HG03575 (cell line): Measurements from ENCODE around the gene PPP1R9B.

ENCODE experiments used
- ATAC-seq: cut with Tn5 transposase; IDR thresholded peaks from one replicate; pipeline ENCODE4 v1.9.1; 2021; ENCODE audit not compliant: unreplicated experiment, insufficient number of reproducible peaks, low FRiP score; ENCODE audit errors: extremely low read depth

Gene PPP1R9B

DNA sequence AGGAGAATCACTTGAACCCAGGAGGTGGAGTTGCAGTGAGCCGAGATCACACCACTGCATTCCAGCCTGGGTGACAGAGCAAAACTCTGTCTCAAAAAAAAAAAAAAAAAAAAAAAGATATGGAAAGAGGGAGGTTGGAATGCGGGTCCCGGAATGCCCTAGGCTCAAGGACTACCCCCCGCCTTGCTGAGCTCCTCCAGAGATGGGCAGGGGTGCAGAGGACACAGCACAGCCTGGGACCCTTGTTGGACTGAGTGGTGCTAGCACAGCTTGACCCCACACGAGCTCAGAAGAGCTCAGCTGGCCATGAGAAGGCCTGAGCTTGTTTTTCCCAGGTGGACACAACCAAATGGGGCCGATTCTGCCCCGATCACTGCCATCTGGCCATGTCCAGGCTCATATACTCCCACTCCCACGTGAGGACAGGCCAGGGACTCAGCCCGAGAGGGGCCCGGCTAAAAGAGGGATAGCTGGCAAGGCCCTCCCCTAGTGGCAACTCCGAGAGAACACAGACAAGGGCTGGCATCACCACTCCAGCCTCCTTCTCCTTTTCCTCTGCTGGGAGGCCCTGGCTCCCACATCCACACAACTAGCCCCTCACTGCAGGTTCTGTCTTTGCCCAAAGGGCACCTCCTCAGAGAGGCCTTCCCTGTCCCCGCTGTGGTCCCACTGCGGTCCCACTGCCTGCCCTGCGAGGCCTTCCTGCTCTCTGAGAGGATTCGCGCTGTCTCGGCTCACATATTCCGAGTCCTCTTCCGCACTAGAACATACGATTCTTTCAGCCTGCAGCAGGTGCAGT is 26.3 kb upstream of the PPP1R9B start:
- ATAC-seq = no peak

DNA sequence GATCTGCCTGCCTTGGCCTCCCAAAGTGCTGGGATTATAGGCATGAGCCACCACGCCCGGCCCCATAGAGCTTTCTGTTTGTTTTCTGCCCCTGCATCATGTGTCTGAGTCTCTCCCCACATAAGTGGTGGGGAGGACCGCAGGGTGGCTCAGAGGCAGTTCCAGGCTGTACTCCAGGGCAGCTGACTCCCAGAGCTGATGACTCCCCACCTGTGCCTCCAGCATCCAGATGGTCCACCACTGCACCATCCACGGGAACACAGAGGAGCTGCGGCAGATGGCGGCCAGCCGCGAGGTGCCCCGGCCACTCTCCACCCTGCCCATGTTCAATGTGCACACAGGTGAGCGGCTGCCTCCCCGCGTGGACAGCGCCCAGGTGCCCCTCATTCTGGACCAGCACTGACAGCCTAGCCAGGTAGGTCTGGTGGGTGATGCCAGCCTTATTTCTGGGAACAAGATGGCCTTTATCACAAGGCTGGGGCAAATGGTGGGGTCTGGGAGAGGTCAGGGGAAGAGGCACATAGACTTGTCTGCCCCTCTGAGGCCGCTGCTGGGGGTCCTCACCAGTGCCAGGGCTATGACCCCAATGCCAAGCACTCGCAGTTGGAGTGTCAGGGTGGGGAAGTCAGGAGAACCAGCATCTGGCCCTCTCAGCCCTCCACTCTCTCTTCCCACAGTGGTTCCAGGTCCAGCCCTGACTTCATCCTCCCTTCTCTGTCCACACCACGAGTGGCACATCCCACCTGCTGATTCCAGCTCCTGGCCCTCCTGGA is 24.7 kb upstream of the PPP1R9B start:
- ATAC-seq = no peak

DNA sequence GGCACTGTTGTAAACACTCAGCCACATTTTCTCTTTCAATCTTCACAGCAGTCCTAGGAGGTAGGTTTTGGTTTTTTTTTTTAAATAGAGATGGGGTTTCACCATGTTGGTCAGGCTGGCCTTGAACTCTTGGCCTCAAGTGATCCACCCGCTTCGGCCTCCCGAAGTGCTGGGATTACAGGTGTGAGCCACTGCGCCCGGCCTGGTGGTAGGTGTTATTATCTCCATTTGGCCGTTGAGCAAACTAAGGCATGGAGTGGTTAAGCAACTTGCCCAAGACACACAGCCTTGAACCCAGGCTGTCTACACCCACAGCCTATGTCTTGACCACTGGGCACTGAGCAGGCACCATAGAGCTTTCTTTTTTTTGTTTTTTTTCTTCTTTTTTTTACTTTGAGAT is 24.0 kb upstream of the PPP1R9B start:
- no peak for ATAC-seq

GRCh38 chr17:50173335-50173941 is 23.0 kb upstream of the PPP1R9B start:
- no peak for ATAC-seq

DNA sequence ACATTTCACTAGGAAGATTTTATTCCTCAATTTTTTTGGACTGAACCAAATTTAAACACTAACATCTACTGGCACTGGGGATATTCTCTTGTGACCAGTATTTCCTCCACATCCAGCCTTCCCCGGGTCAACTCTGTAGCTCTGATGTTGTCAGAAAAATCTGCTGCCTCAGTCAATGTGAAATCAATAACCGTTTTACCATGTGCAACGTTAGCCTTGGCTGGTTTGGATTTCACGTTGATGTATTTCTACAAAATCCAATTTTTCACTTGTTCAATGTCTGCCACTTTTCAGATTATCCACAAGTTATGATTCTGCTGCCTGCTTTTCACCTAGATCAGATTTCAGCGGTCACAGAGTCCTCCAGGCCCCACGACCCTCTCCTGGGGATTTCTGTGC is 22.5 kb upstream of the PPP1R9B start:
- no peak for ATAC-seq

DNA sequence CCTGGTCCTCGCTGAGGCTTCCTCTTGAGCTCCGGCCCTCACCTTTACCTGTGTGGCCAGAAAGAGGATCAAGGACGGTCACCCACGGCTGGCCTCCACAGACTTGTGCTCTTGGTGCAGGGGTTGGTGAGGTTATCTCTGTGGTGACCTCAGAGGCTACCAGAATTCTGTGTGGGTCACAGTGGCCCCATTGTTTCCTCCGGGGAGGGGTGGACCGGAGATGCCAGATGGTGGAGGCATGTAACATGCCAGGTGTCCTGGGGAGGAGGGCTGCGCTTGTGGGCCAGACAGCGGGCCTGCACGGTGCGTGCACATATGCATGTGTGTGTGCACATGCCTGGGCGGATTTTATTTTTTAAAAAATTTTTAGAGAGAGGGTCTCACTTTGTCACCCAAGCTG is 21.7 kb upstream of the PPP1R9B start:
- no peak for ATAC-seq

DNA sequence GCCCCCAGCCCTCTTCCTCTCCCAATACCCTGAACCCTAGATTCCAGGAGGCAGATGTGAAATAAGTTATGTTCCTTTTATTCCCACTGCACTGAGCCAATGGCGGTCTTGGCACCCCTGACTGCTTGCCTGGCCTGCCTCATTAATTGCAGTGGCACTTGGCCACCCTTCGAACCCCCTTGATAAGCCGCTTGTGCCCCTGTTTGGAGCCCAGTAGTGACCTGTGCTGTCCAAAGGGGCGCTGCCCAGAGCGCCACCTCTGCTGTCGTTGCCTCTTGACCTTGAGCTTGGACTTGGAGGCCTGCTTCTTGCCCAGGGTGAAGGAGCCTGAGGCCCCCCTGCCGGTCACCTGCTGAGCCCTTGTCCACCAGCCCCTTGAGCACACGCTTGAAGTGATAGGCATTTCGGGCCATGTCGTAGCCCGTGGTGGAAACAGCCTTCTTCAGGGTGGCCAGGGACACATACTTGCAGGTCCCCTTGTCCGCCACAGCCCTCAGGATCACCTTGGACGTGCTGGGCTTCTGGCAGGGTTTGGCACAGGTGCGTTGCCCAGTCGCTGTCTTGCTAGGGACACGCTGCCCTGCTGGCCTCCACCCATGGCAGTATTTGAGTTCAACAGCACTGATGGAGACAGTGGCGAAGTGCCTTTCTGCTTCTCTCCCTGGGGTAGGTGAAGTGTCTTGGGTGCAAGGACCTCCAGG is 21.0 kb upstream of the PPP1R9B start:
- ATAC-seq = no peak

- ATAC-seq = no peak
Observed at GRCh38 chr17:50170662-50171370, 20.3 kb upstream of the PPP1R9B start.

- ATAC-seq = no peak
Observed at GRCh38 chr17:50169881-50170459, 19.5 kb upstream of the PPP1R9B start.

- no peak for ATAC-seq
Observed at GRCh38 chr17:50169121-50169764, 18.8 kb upstream of the PPP1R9B start.

GRCh38 chr17:50168319-50168718 is 17.8 kb upstream of the PPP1R9B start:
- no peak for ATAC-seq

DNA sequence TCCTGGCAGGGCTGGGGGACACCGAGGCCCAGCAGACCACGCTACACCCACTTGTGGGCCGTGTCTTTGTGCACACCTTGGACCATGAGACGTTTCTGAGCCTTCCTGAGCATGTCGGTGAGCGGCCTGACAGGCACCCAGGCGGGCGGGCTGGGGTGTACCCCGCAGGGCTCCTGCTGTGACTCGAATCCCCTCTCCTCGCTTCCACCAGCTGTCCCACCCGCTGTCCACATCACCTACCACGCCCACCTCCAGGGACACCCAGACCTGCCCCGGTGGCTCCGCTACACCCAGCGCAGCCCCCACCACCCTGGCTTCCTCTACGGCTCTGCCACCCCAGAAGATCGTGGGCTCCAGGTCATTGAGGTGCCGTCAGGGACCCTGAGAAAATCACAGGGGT is 16.9 kb upstream of the PPP1R9B start:
- no peak for ATAC-seq

GRCh38 chr17:50166518-50167181 is 16.2 kb upstream of the PPP1R9B start:
- no peak for ATAC-seq

GRCh38 chr17:50165867-50166517 is 15.5 kb upstream of the PPP1R9B start, which contains the start of gene SGCA:
SGCA (plus strand) TSS chr17:50166005; CDS start chr17:50166041, 36 bp downstream.
- no peak for ATAC-seq

DNA sequence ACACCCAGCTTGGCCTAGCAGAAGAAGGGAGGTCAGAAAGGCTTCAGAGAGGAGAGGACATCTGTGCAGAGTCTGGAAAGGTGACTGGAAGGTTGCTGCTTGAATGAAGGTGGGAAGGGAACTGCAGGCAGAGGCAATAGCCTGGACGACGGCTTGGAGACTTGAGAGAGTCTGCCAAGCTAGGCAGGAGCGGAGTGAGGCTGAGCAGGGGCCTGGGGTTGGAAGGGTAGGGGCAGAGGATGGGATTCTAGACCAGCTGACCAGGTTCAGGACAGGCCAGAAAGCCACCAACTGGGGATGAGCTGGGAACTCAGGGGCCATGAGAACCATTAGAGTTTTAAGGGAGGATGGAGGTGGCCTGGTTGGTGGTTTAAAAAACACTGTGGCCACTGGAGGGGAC is 15.0 kb upstream of the PPP1R9B start:
- ATAC-seq = no peak

GRCh38 chr17:50165066-50165465 is 14.6 kb upstream of the PPP1R9B start:
- no peak for ATAC-seq

- no peak for ATAC-seq
Observed at GRCh38 chr17:50164697-50164988, 14.2 kb upstream of the PPP1R9B start.
